Coronary artery (tissue), 2 donors: ENCODE data around the gene NKX6-1.

Experiments used
- DNase-seq: peaks from one replicate; pipeline ENCODE4 v3.0.0-alpha.2; 2017; ENCODE audit warnings: low spot score
- H3K27ac ChIP-seq, 2 donors: fragments of 200-600 bp; sonication (generic); one replicate each; pipeline ENCODE4 v1.5.1; 2016 to 2019
- H3K4me3 ChIP-seq: fragments of 200-600 bp; sonication (generic); 2 replicates; pipeline ENCODE4 v1.5.1; 2016; ENCODE audit warnings: mild to moderate bottlenecking, moderate library complexity
- CTCF ChIP-seq: fragments of 200-600 bp; sonication (generic); IDR thresholded peaks from one replicate; pipeline ENCODE4 v1.5.1; 2019; ENCODE audit warnings: antibody characterized with exemption

Gene NKX6-1

GRCh38 chr4:84529169-84529751, 30.2 kb upstream of the NKX6-1 start:
- H3K27ac ChIP-seq = no peak overlapping the region
- H3K4me3 ChIP-seq = no peak overlapping the region
- TF ChIP-seq CTCF = peak; percentile 17
- no peak for DNase-seq

- H3K27ac ChIP-seq = no peak overlapping the region
- H3K4me3 ChIP-seq = no peak overlapping the region
- no peak for TF ChIP-seq CTCF
- DNase-seq = no peak
Measured at GRCh38 chr4:84527391-84527790, 28.3 kb upstream of the NKX6-1 start.

- no peak for DNase-seq
- TF ChIP-seq CTCF = no peak
- Histone ChIP-seq H3K4me3 (no peak overlapping the region), H3K27ac (no peak overlapping the region)
Measured at GRCh38 chr4:84515075-84515474, 16.0 kb upstream of the NKX6-1 start.

- Histone ChIP-seq H3K27ac (no peak overlapping the region), H3K4me3 (no peak overlapping the region)
- no peak for TF ChIP-seq CTCF
- no peak for DNase-seq
Measured at GRCh38 chr4:84512277-84512676, 13.2 kb upstream of the NKX6-1 start.

- no peak for DNase-seq
- Histone ChIP-seq H3K27ac (no peak overlapping the region), H3K4me3 (no peak overlapping the region)
- TF ChIP-seq CTCF = no peak
Measured at GRCh38 chr4:84511703-84512102, 12.6 kb upstream of the NKX6-1 start.

GRCh38 chr4:84507941-84508340, 8.8 kb upstream of the NKX6-1 start:
- no peak for DNase-seq
- H3K4me3 ChIP-seq = no peak overlapping the region
- H3K27ac ChIP-seq = no peak overlapping the region
- TF ChIP-seq CTCF = no peak

- TF ChIP-seq CTCF = no peak
- no peak overlapping the region for H3K27ac ChIP-seq
- no peak overlapping the region for H3K4me3 ChIP-seq
- no peak for DNase-seq
Measured at GRCh38 chr4:84504821-84505220, 5.7 kb upstream of the NKX6-1 start.
